CD14-positive monocyte (primary cell): ENCODE data around the gene PCDH7. TPM values are rescaled to one million over a fixed set of nuclear protein-coding genes. Genes with fewer than 3 reads are reported as not detected.

Source experiments
- DNase-seq, 3 donors: peaks; one replicate each; pipeline ENCODE4 v3.0.0-alpha.2; 2011 to 2022
- H2AFZ ChIP-seq: 2 replicates; pipeline ENCODE4 v1.6.0; 2012; ENCODE audit warnings: mild to moderate bottlenecking, low read depth, low read length, inconsistent platforms; ENCODE audit not compliant: insufficient read depth, poor library complexity, severe bottlenecking
- H3K27ac ChIP-seq, 2 donors: 1 replicate in 1 of 2; 2 replicates in 1 of 2; pipeline ENCODE4 v1.5.1; 2012 to 2013; ENCODE audit warnings: low read length in 2 of 2, control low read depth in 1 of 2, inconsistent platforms in 1 of 2, low read depth in 1 of 2, mild to moderate bottlenecking in 1 of 2
- H3K27me3 ChIP-seq, 2 donors: one replicate each; pipeline versions ENCODE4 v1.6.0 to v1.6.1; 2011 to 2013; ENCODE audit warnings: low read length in 2 of 2; ENCODE audit not compliant: control insufficient read depth in 2 of 2, insufficient read depth in 2 of 2
- H3K36me3 ChIP-seq, 2 donors: replicated peaks in 1 of 2; 1 replicate in 1 of 2; 2 replicates in 1 of 2; pipeline versions ENCODE4 v1.5.1 to v1.6.1; 2012 to 2013; ENCODE audit warnings: low read length in 2 of 2, control low read depth in 1 of 2, inconsistent platforms in 1 of 2, mild to moderate bottlenecking in 1 of 2; ENCODE audit not compliant: insufficient read depth in 2 of 2, control insufficient read depth in 1 of 2
- H3K4me1 ChIP-seq, 2 donors: 1 replicate in 1 of 2; 2 replicates in 1 of 2; pipeline versions ENCODE4 v1.5.1 to v1.6.1; 2012 to 2013; ENCODE audit warnings: low read length in 2 of 2, control low read depth in 1 of 2, inconsistent platforms in 1 of 2, mild to moderate bottlenecking in 1 of 2, moderate library complexity in 1 of 2; ENCODE audit not compliant: insufficient read depth in 2 of 2, control insufficient read depth in 1 of 2
- H3K4me2 ChIP-seq: replicated peaks from 2 replicates; pipeline ENCODE3; 2012; ENCODE audit warnings: low read length, moderate library complexity, mild to moderate bottlenecking; ENCODE audit not compliant: poor library complexity, severe bottlenecking; ENCODE audit errors: extremely low read depth
- H3K4me3 ChIP-seq, 3 experiments: fragments of 200-600 bp in 1 of 3; sonication (generic) in 1 of 3; replicated peaks in 1 of 3; 1 replicate in 2 of 3; 2 replicates in 1 of 3; pipeline ENCODE4 v1.5.1; 2011 to 2013; ENCODE audit warnings: low read length in 3 of 3, mild to moderate bottlenecking in 3 of 3, control low read depth in 2 of 3, low read depth in 2 of 3, inconsistent platforms in 1 of 3, moderate library complexity in 1 of 3
- H3K79me2 ChIP-seq: 2 replicates; pipeline ENCODE4 v1.6.0; 2012; ENCODE audit warnings: mild to moderate bottlenecking, control low read depth, inconsistent platforms, low read length, moderate library complexity; ENCODE audit not compliant: insufficient read depth
- H3K9ac ChIP-seq: 2 replicates; pipeline ENCODE4 v1.6.0; 2017; ENCODE audit warnings: low read length, mild to moderate bottlenecking; ENCODE audit not compliant: insufficient read depth, poor library complexity, severe bottlenecking
- H3K9me3 ChIP-seq, 2 donors: replicated peaks in 1 of 2; 1 replicate in 1 of 2; 2 replicates in 1 of 2; pipeline versions ENCODE4 v1.5.1 to v1.6.1; 2012 to 2013; ENCODE audit warnings: low read length in 2 of 2, control low read depth in 1 of 2; ENCODE audit not compliant: control insufficient read depth in 1 of 2, insufficient read depth in 1 of 2
- H4K20me1 ChIP-seq: 2 replicates; pipeline ENCODE4 v1.6.0; 2012; ENCODE audit warnings: mild to moderate bottlenecking, low read length, control low read depth, moderate library complexity; ENCODE audit not compliant: insufficient read depth
- H3K27ac Mint-ChIP-seq, 7 donors: one replicate each; pipeline ENCODE4 v1.8.0; 2020; ENCODE audit warnings: mild to moderate bottlenecking in 7 of 7, mixed read lengths in 7 of 7, moderate library complexity in 6 of 7, inconsistent platforms in 2 of 7
- H3K27me3 Mint-ChIP-seq, 3 donors: one replicate each; pipeline ENCODE4 v1.8.0; 2021 to 2022; ENCODE audit warnings: low read depth in 3 of 3, mild to moderate bottlenecking in 3 of 3, mixed read lengths in 3 of 3, moderate library complexity in 3 of 3, inconsistent platforms in 1 of 3
- H3K36me3 Mint-ChIP-seq, 2 donors: one replicate each; pipeline ENCODE4 v1.8.0; 2020; ENCODE audit warnings: mixed read lengths in 2 of 2, inconsistent platforms in 1 of 2, mild to moderate bottlenecking in 1 of 2
- H3K4me1 Mint-ChIP-seq: one replicate; pipeline ENCODE4 v1.8.0; 2020; ENCODE audit warnings: mild to moderate bottlenecking, mixed read lengths
- H3K4me3 Mint-ChIP-seq, 2 donors: one replicate each; pipeline ENCODE4 v1.8.0; 2020; ENCODE audit warnings: mild to moderate bottlenecking in 2 of 2, mixed read lengths in 2 of 2, moderate library complexity in 1 of 2
- H3K9me3 Mint-ChIP-seq, 7 donors: one replicate each; pipeline ENCODE4 v1.8.0; 2020 to 2022; ENCODE audit warnings: mixed read lengths in 7 of 7, mild to moderate bottlenecking in 6 of 7, moderate library complexity in 6 of 7, inconsistent platforms in 2 of 7
- CTCF ChIP-seq: fragments of 200-600 bp; IDR thresholded peaks from one replicate; pipeline ENCODE4 v1.8.0; 2022; ENCODE audit warnings: antibody characterized with exemption, mild to moderate bottlenecking
- WGBS: methylation state at CpG from one replicate; pipeline ENCODE4 v1.1.5; 2013; ENCODE audit warnings: missing lambda C conversion rate; ENCODE audit not compliant: insufficient coverage; 5-methylcytosine and 5-hydroxymethylcytosine counted together
- intact Hi-C, 2 donors: fragments of 100-400 bp; cut with micrococcal nuclease; formaldehyde crosslinking; loops; one replicate each; pipeline versions ENCODE4 v1.15.0 to v1.15.1; 2023
- polyA plus RNA-seq, 3 donors: library from polyadenylated mRNA; depleted of rRNA in 1 of 3; unstranded in 2 of 3; stranded (reverse) in 1 of 3; fragments of 300-500 nt in 2 of 3; fragments of >200 nt in 1 of 3; fragmentation: Illumina TruSeq in 2 of 3; gene quantifications; 1 replicate in 2 of 3; 2 replicates in 1 of 3; pipeline ENCODE4 v1.2.3, GENCODE V29; 2012 to 2021

PCDH7 gene
- polyA plus RNA-seq, 3 donors, result not detected

- H3K27ac ChIP-seq, result no peak overlapping the region
- no peak overlapping the region for H2AFZ ChIP-seq
- Mint-ChIP-seq H3K4me3 (peak overlapping the region in 1 of 2 donors; percentile 81), H3K27me3 (peaks cover 63 to 67% (median 67%) of the 10 kb centered on the region in 3 donors), H3K27ac (no peak overlapping the region), H3K4me1 (peaks cover 16% of the 10 kb centered on the region), H3K9me3 (peaks cover 0 to 33% (median 14%) of the 10 kb centered on the region in 7 donors), H3K36me3 (peaks cover 2% of the 10 kb centered on the region in 2 donors)
- H3K4me1 ChIP-seq, result peaks cover 2 to 6% of the 10 kb centered on the region in 2 donors
- H4K20me1 ChIP-seq, result no peaks in the 10 kb centered on the region
- no peaks in the 10 kb centered on the region for H3K79me2 ChIP-seq
- peaks cover 54 to 82% of the 10 kb centered on the region in 2 donors for H3K27me3 ChIP-seq
- intact Hi-C loops, result no loop called here
- H3K4me3 ChIP-seq, result no peak overlapping the region
- H3K4me2 ChIP-seq, result no peak overlapping the region
- DNase-seq, result no peak
- H3K9me3 ChIP-seq, result peaks cover 7 to 39% of the 10 kb centered on the region in 2 donors
- WGBS, result 7% methylated on average over 77 of the region's 77 CpGs
- no peak overlapping the region for H3K9ac ChIP-seq
- no peak for TF ChIP-seq CTCF
- no peaks in the 10 kb centered on the region for H3K36me3 ChIP-seq
Observed at GRCh38 chr4:30722359-30723200, 2.4 kb downstream of the PCDH7 start.

- H4K20me1 ChIP-seq, result no peaks in the 10 kb centered on the region
- no peak overlapping the region for H3K27ac Mint-ChIP-seq
- no peaks in the 10 kb centered on the region for H3K79me2 ChIP-seq
- peaks cover 55 to 59% (median 59%) of the 10 kb centered on the region in 3 donors for H3K27me3 Mint-ChIP-seq
- peaks cover 47 to 74% of the 10 kb centered on the region in 2 donors for H3K27me3 ChIP-seq
- H3K4me1 ChIP-seq, result no peaks in the 10 kb centered on the region
- intact Hi-C loops, result no loop called here
- no peak overlapping the region for H2AFZ ChIP-seq
- H3K9me3 ChIP-seq, result peaks cover 7 to 32% of the 10 kb centered on the region in 2 donors
- no peaks in the 10 kb centered on the region for H3K36me3 ChIP-seq
- no peak overlapping the region for H3K4me3 ChIP-seq
- no peak for DNase-seq
- H3K27ac ChIP-seq, result no peak overlapping the region
- peaks cover 0 to 29% (median 13%) of the 10 kb centered on the region in 7 donors for H3K9me3 Mint-ChIP-seq
- WGBS, result 29% methylated on average over 7 of the region's 15 CpGs
- H3K4me2 ChIP-seq, result no peak overlapping the region
- peak overlapping the region in 1 of 2 donors; percentile 81 for H3K4me3 Mint-ChIP-seq
- no peak for TF ChIP-seq CTCF
- peaks cover 0 to 2% of the 10 kb centered on the region in 2 donors for H3K36me3 Mint-ChIP-seq
- H3K4me1 Mint-ChIP-seq, result peaks cover 14% of the 10 kb centered on the region
- H3K9ac ChIP-seq, result no peak overlapping the region
Observed at GRCh38 chr4:30723201-30723955, 3.2 kb downstream of the PCDH7 start.
